Uterus (tissue), 2 donors: ENCODE measurements around the gene DDX47.

ENCODE experiments used
- CTCF ChIP-seq, 4 experiments: fragments of 200-600 bp in 2 of 4; fragments of 450-650 bp in 2 of 4; sonication (generic) in 2 of 4; IDR thresholded peaks; one replicate each; pipeline ENCODE4 v1.5.1; 2016 to 2019; ENCODE audit warnings: antibody characterized with exemption in 4 of 4, mild to moderate bottlenecking in 2 of 4, moderate library complexity in 1 of 4
- POLR2A ChIP-seq, 2 donors: fragments of 450-650 bp; IDR thresholded peaks; one replicate each; pipeline ENCODE4 v1.6.1; 2016; ENCODE audit warnings: antibody characterized with exemption in 2 of 2, mild to moderate bottlenecking in 1 of 2, moderate library complexity in 1 of 2

DNA sequence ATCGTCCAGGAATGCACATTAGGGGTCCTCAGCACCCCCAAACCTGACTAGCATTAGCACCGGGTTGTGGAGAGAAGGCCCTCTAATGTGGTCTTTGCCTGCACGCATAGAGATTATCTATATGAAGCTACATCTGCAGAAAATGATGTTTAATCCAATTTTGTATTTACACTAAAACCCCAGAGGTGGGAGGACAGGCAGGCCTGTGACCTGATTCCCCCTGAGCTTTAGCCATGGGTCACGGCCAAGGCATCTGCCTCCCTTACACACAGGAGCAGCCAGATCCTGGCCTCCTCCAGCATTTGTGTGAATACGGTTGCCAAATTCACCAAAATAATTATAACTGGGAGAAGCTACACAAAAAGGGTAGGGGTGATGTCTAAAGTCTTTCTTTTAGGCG is 20.7 kb upstream of the DDX47 start:
- TF ChIP-seq POLR2A (IDR thresholded peaks at IDR 0.05) (no peak), CTCF (IDR thresholded peaks at IDR 0.05) (no peak)
